Erythroblast (primary cell): Measurements from ENCODE around the gene RAB22A.

Experiments used
- GATA1 ChIP-seq: IDR thresholded peaks from 2 replicates; pipeline ENCODE4 v1.6.1; 2011; ENCODE audit warnings: low read depth, mild to moderate bottlenecking, control low read depth, low read length, moderate library complexity
- POLR2A ChIP-seq: IDR thresholded peaks from 2 replicates; pipeline ENCODE4 v1.6.1; 2011; ENCODE audit warnings: mild to moderate bottlenecking, low read length

GRCh38 chr20:58307270-58307669, 2.2 kb upstream of the RAB22A start:
- TF ChIP-seq POLR2A = no peak
- TF ChIP-seq GATA1 = no peak
